ENCODE measurements around the gene RSPH1. TPM values are rescaled to one million over a fixed set of nuclear protein-coding genes. Genes with fewer than 3 reads are reported as not detected.

The RSPH1 gene
- total RNA-seq, 1 donor from 2014 or later, result not detected

DNA sequence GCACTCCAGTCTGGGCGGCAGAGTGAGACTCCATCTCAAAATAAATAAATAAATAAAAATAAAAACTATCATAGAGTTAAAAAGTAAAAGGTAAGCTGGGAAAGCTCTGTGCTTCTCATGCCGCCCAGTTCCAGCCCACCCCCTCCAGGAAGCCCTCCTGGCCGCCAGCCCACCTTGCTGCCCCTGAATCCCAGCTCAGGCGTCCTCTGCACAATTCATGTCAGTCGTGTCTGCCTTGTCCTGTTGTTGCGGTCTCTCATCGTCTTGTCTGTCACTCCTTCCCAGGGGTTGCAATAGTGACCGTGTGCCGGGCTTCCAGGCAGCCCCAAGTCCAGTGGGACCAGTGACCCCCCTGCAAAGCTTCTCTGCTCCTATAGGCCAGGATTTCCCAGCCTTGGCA, 44.1 kb downstream of the RSPH1 start:
- no peak for DNase-seq (ENCODE audit: low read depth in 2 of 2)

DNA sequence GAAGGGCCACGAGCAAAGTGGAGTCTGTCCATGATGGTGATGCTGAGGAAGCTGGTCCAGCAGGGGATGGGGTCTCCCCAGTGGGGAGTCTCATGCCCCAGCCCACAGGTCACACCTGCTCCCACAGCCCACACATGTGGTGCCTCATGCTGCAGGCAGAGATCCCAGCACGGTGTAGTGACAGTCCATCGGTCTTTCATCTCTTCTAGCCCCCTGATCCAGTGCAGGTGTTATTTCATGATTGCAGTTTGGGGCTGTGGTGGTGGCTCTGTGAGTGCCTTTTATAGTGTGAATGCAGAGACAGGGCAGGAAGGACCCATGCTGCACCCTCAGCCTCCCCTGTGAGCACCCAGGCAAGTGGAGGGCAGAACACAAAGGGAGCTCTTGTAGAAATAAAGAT, 47.3 kb downstream of the RSPH1 start:
- DNase-seq (ENCODE audit: low read depth in 2 of 2), result no peak

- no peak for DNase-seq (ENCODE audit: low read depth in 2 of 2)
Measured at GRCh38 chr21:42447732-42448131, 48.3 kb downstream of the RSPH1 start.

- DNase-seq (ENCODE audit: low read depth in 2 of 2), result no peak
Measured at GRCh38 chr21:42447182-42447581, 48.8 kb downstream of the RSPH1 start.

GRCh38 chr21:42446531-42446930, 49.5 kb downstream of the RSPH1 start:
- DNase-seq (ENCODE audit: low read depth in 2 of 2), result no peak

DNA sequence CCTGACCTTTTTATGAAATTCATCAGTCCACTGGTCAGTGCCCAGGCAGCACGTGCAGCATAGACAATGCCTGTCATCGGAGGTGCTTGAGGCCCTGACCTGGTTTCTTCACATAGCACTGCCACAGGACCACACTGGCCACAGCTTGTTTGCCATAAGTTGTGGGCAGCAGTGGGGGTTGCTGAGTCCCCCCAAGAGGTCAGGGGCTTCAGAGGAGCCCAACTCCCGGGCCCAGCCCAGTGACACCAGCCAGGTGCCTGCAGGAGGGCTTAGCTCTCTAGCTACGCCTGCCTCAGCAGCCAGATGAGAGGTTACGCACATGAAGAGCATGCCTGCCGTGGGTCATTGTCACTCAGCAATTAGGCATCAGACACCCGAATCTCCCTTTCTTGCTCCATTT, 50.7 kb downstream of the RSPH1 start:
- no peak for DNase-seq (ENCODE audit: low read depth in 2 of 2)

- no peak for DNase-seq (ENCODE audit: low read depth in 2 of 2)
Measured at GRCh38 chr21:42444745-42445059, 51.3 kb downstream of the RSPH1 start.

- DNase-seq (ENCODE audit: low read depth in 2 of 2), result no peak
Measured at GRCh38 chr21:42443876-42444744, 51.9 kb downstream of the RSPH1 start.

DNA sequence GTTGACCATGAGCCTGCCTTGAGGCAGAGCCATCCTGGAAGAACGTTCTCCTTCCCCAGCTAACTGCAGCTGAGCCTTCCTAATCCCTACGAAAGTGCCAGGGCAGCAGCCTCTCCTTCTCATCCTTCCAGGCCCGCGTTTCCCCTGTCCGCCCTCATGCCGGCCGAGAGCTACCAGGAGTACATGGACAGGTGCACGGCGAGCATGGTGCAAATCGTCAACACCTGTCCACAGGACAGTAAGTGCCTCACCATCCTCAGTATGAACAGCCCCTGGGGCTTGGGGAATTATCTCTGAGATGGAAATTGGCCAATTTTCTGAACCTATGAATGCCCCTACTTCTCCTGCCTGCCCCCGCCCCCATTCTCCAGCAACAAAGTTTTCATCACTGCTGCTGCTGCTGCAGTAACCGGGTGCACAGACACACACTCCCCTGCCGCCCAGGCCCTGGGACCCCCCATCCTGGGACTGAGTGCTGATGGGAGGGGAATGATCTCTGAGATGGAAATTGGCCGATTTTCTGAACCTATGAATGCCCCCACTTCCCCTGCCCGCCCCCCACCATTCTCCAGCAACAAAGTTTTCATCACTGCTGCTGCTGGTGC, 52.7 kb downstream of the RSPH1 start:
- DNase-seq (ENCODE audit: low read depth in 2 of 2), result no peak

- DNase-seq (ENCODE audit: low read depth in 2 of 2), result no peak
Measured at GRCh38 chr21:42441963-42442362, 54.1 kb downstream of the RSPH1 start.

DNA sequence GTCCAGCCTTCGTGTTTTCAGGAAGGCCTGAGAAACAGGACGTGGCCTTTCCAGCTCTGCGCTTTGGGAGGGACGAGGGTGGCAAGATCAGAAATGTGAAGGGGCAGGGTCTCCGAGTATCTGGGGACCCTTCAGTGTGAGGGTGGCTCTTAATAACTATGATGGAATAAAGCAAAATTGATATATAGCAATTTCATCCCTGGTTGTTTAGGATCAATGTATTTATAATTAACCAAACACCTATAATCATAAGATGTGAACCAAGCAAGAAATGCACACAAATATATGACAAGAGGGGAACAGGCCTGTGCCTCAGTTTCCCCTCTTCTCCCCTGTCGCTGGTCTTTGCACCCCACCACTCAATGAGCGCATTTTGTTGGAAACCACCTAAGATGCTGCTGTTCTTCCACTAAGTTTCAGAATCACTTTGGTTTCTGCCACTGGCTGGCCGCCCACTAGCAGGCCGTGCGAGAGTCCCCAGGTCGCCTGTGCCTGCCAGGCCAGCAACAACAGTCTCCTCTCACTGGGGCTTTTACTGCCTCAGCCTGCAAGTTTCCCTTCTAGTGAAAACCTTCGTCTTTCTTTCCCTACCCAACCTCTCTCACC, 55.7 kb downstream of the RSPH1 start:
- DNase-seq (ENCODE audit: low read depth in 2 of 2), result no peak

DNA sequence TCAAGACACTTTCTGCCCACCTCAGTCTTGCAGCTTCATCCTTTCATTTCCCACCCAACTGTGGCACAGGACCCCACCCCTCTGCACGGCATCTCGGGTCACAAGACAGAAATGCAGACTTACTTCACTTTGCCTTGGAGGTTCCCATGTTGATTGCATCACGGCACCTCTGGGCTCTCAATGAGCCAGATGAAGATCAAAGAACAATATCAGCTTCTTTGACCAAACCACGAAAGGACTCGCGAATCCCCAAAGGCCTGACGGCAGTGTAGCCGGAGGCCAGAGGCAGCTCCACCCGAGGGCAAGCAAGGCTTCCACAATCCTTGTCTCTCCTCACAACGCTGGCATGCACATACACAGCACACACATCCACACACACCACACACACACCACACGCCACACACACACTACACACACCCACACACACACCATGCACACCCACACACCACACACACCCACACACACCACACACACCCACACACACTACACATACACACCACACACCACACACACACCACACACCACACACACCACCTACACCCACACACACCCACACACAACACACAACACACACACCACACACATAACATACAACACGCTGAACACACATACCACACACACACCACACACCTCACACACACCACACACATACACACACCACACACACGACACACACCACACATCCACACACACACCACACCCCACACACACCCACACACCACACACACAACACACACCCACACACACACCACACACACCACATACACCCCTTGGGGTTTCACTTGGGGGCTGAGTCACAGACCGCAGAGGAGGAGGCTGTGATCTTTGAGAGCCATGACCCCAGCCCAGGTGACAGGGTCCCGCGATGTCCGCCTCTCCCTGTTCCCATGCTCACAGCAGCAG, 56.5 kb downstream of the RSPH1 start:
- no peak for DNase-seq (ENCODE audit: low read depth in 2 of 2)

- DNase-seq (ENCODE audit: low read depth in 2 of 2), result no peak
Measured at GRCh38 chr21:42438316-42439205, 57.5 kb downstream of the RSPH1 start.

GRCh38 chr21:42437786-42438185, 58.2 kb downstream of the RSPH1 start:
- DNase-seq (ENCODE audit: low read depth in 2 of 2), result peak; percentile 17 to 52

- DNase-seq (ENCODE audit: low read depth in 2 of 2), result no peak
Measured at GRCh38 chr21:42436914-42437313, 59.1 kb downstream of the RSPH1 start.

DNA sequence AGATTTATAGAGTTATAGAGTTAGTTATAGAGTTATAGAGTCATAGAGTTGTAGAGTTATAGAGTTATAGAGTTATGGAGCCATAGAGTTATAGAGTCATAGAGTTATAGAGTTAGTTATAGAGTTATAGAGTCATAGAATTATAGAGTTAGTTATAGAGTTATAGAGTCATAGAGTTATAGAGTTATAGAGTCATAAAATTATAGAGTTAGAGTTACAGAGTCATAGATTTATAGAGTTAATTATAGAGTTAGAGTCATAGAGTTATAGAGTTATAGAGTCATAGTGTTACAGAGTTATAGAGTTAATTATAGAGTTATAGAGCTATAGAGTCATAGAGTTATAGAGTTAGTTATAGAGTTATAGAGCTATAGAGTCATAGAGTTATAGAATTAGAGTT, 60.2 kb downstream of the RSPH1 start:
- DNase-seq (ENCODE audit: low read depth in 2 of 2), result no peak

- DNase-seq (ENCODE audit: low read depth in 2 of 2), result no peak
Measured at GRCh38 chr21:42435401-42435800, 60.6 kb downstream of the RSPH1 start.

DNA sequence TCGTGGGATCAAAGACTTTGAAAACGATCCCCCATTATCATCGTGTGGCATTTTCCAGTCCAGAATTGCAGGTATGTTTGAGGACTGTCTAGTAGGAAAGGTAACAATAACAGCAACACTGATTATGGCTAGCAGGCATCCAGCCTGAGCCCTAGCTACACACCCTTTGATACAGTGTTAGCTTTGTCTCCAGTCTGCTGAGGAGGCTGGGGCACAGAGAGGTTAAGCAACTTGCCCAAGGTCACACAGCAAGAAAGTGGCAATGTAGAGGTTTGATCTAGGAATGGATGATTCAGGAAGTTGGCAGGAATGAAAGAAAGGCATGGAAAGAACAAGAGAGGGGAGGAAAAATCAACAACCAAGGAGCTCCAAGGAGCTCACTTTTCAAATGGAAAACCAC, 61.1 kb downstream of the RSPH1 start:
- no peak for DNase-seq (ENCODE audit: low read depth in 2 of 2)

- no peak for DNase-seq (ENCODE audit: low read depth in 2 of 2)
Measured at GRCh38 chr21:42433946-42434551, 62.0 kb downstream of the RSPH1 start.

GRCh38 chr21:42432695-42433094, 63.3 kb downstream of the RSPH1 start:
- no peak for DNase-seq (ENCODE audit: low read depth in 2 of 2)
